HepG2 (cell line): ENCODE data around the gene KIAA1217.

Experiments used
- ELF1 ChIP-seq: sonication (generic); formaldehyde crosslinking; IDR thresholded peaks from 2 replicates; pipeline ENCODE4 v1.4.0; 2020; ENCODE audit warnings: missing genetic modification reagents
- FOSL1 ChIP-seq: sonication (generic); formaldehyde crosslinking; IDR thresholded peaks from 2 replicates; pipeline ENCODE4 v1.9.0; 2021; ENCODE audit warnings: missing genetic modification reagents, borderline replicate concordance
- JUND ChIP-seq: sonication (generic); formaldehyde crosslinking; IDR thresholded peaks from 2 replicates; pipeline ENCODE4 v1.8.0; 2022; ENCODE audit warnings: mild to moderate bottlenecking, missing genetic modification reagents
- MATR3 ChIP-seq: sonication (generic); formaldehyde crosslinking; IDR thresholded peaks from 2 replicates; pipeline ENCODE4 v1.4.0; 2020; ENCODE audit warnings: missing genetic modification reagents
- MYNN ChIP-seq: sonication (generic); formaldehyde crosslinking; IDR thresholded peaks from 2 replicates; pipeline ENCODE4 v1.4.0; 2020; ENCODE audit warnings: mild to moderate bottlenecking, low read depth, missing genetic modification reagents
- RAD21 ChIP-seq: fragments of 450-650 bp; formaldehyde crosslinking; IDR thresholded peaks from 2 replicates; pipeline ENCODE4 v1.5.0; 2020; ENCODE audit warnings: mild to moderate bottlenecking
- RXRA ChIP-seq: sonication (generic); formaldehyde crosslinking; IDR thresholded peaks from 2 replicates; pipeline ENCODE4 v1.5.1; 2020; ENCODE audit warnings: missing genetic modification reagents
- ZNF207 ChIP-seq: fragments of 450-650 bp; IDR thresholded peaks from 2 replicates; pipeline ENCODE4 v1.6.1; 2016; ENCODE audit warnings: antibody characterized with exemption, borderline replicate concordance
- TF ChIP-seq, protein P1 (sequence below): sonication (generic); formaldehyde crosslinking; IDR thresholded peaks from 2 replicates; pipeline ENCODE4 v1.5.0; 2020; ENCODE audit warnings: mild to moderate bottlenecking, missing genetic modification reagents, moderate library complexity
- TF ChIP-seq, protein P2 (sequence below): sonication (generic); formaldehyde crosslinking; IDR thresholded peaks from 2 replicates; pipeline ENCODE4 v1.9.0; 2021; ENCODE audit warnings: missing genetic modification reagents, borderline replicate concordance
- TF ChIP-seq, protein P3 (sequence below): sonication (generic); formaldehyde crosslinking; IDR thresholded peaks from 2 replicates; pipeline ENCODE4 v1.4.0; 2020; ENCODE audit warnings: low read depth, missing genetic modification reagents

DNA sequence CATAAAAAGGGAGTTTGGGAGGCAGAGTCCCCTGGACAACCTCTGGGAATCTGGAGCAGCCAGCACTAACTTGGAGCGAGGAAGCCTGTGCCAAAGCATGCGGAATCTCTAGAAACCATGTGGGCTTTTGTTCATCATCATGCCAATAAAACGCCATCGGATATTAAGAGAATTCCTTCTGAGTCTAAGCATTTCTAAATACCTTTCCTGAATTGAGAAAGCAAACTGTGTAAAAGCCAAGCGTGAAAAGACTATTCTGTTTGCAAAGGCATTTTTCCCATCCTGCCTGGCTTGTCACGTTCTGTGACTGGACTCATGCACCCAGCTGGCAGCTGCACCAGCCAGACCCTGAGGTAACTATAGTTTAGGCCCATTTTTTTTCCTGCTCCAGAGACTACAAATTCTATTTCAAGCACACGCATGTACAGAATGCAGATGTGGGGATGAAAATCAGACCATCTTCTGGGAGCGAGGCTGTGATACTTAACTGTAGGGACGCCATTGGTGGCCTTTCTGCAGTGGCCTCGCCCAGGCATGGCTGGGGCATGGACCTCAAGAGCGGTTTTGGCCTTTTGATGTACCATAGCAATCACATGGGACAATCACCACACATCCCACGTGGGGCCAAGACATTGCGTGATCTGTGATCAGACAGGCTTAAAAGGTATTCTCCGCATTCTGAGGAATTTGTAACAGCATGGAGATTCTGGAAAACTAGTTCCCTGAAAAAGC lies 218.9 kb downstream of the KIAA1217 start:
- TF ChIP-seq ELF1 (CRISPR knock-in tag), result no peak
- TF ChIP-seq, protein P1, sequence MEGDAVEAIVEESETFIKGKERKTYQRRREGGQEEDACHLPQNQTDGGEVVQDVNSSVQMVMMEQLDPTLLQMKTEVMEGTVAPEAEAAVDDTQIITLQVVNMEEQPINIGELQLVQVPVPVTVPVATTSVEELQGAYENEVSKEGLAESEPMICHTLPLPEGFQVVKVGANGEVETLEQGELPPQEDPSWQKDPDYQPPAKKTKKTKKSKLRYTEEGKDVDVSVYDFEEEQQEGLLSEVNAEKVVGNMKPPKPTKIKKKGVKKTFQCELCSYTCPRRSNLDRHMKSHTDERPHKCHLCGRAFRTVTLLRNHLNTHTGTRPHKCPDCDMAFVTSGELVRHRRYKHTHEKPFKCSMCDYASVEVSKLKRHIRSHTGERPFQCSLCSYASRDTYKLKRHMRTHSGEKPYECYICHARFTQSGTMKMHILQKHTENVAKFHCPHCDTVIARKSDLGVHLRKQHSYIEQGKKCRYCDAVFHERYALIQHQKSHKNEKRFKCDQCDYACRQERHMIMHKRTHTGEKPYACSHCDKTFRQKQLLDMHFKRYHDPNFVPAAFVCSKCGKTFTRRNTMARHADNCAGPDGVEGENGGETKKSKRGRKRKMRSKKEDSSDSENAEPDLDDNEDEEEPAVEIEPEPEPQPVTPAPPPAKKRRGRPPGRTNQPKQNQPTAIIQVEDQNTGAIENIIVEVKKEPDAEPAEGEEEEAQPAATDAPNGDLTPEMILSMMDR (CRISPR knock-in tag), result no peak
- no peak for TF ChIP-seq RAD21
- TF ChIP-seq, protein P2, sequence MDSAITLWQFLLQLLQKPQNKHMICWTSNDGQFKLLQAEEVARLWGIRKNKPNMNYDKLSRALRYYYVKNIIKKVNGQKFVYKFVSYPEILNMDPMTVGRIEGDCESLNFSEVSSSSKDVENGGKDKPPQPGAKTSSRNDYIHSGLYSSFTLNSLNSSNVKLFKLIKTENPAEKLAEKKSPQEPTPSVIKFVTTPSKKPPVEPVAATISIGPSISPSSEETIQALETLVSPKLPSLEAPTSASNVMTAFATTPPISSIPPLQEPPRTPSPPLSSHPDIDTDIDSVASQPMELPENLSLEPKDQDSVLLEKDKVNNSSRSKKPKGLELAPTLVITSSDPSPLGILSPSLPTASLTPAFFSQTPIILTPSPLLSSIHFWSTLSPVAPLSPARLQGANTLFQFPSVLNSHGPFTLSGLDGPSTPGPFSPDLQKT, result no peak
- TF ChIP-seq FOSL1 (CRISPR knock-in tag), result no peak
- no peak for TF ChIP-seq RXRA
- TF ChIP-seq, protein P3, sequence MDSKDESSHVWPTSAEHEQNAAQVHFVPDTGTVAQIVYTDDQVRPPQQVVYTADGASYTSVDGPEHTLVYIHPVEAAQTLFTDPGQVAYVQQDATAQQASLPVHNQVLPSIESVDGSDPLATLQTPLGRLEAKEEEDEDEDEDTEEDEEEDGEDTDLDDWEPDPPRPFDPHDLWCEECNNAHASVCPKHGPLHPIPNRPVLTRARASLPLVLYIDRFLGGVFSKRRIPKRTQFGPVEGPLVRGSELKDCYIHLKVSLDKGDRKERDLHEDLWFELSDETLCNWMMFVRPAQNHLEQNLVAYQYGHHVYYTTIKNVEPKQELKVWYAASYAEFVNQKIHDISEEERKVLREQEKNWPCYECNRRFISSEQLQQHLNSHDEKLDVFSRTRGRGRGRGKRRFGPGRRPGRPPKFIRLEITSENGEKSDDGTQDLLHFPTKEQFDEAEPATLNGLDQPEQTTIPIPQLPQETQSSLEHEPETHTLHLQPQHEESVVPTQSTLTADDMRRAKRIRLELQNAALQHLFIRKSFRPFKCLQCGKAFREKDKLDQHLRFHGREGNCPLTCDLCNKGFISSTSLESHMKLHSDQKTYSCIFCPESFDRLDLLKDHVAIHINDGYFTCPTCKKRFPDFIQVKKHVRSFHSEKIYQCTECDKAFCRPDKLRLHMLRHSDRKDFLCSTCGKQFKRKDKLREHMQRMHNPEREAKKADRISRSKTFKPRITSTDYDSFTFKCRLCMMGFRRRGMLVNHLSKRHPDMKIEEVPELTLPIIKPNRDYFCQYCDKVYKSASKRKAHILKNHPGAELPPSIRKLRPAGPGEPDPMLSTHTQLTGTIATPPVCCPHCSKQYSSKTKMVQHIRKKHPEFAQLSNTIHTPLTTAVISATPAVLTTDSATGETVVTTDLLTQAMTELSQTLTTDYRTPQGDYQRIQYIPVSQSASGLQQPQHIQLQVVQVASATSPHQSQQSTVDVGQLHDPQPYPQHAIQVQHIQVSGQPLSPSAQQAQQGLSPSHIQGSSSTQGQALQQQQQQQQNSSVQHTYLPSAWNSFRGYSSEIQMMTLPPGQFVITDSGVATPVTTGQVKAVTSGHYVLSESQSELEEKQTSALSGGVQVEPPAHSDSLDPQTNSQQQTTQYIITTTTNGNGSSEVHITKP (CRISPR knock-in tag), result no peak
- no peak for TF ChIP-seq MYNN (CRISPR knock-in tag)
- TF ChIP-seq MATR3 (CRISPR knock-in tag), result no peak
- no peak for TF ChIP-seq JUND
- no peak for TF ChIP-seq ZNF207
